ENCODE data around the gene LAMP1.

- no peak for TF ChIP-seq CTCF (IDR thresholded peaks at IDR 0.05)
- no peak for TF ChIP-seq POLR2A (IDR thresholded peaks at IDR 0.05)
These were observed 24.3 kb upstream of the LAMP1 start for GRCh38 chr13:113272701-113273181.
